Panc1 (cell line): ENCODE measurements around the gene MAST3. TPM values are rescaled to one million over a fixed set of nuclear protein-coding genes. Genes with fewer than 3 reads are reported as not detected.

Source experiments
- ATAC-seq: fragments of 200-7000 bp; cut with Tn5 transposase; 2 replicates; pipeline ENCODE4 v1.9.1; 2020; ENCODE audit warnings: mild to moderate bottlenecking, moderate library complexity
- BruUV-seq: library from RNA; stranded (reverse); fragments of 400-500 nt; replicated peaks from 2 replicates; lab custom pipeline; 2021; lab: Mats Ljungman, UMichigan
- CTCF ChIA-PET: fragments of 300-600 bp; sonication (Branson Sonifier 250); formaldehyde crosslinking; loops from one replicate; lab custom pipeline; 2022; ENCODE audit warnings: antibody characterized with exemption; lab: Charles Lee
- POLR2A ChIA-PET: fragments of 300-600 bp; sonication (Branson Sonifier 250); formaldehyde crosslinking; loops from one replicate; lab custom pipeline; 2022; ENCODE audit warnings: antibody characterized with exemption; lab: Charles Lee
- DNase-seq: peaks from one replicate; pipeline ENCODE4 v3.0.0-alpha.2; 2010; ENCODE audit warnings: low read depth, low spot score
- H3K27ac ChIP-seq: 2 replicates; pipeline ENCODE4 v1.5.1; 2011; ENCODE audit warnings: mild to moderate bottlenecking, low read length, inconsistent platforms
- H3K27me3 ChIP-seq: fragments of 200-500 bp; sonication (Bioruptor generic); 2 replicates; pipeline ENCODE4 v1.6.0; 2014; ENCODE audit warnings: low read length, inconsistent platforms; ENCODE audit not compliant: control insufficient read depth, insufficient read depth
- H3K36me3 ChIP-seq: fragments of 200-500 bp; sonication (Bioruptor generic); 2 replicates; pipeline ENCODE4 v1.5.1; 2014; ENCODE audit warnings: inconsistent platforms, mild to moderate bottlenecking, low read length, moderate library complexity; ENCODE audit not compliant: control insufficient read depth, insufficient read depth
- H3K4me1 ChIP-seq: 2 replicates; pipeline ENCODE4 v1.5.1; 2011; ENCODE audit warnings: inconsistent platforms, mild to moderate bottlenecking, low read length, moderate library complexity; ENCODE audit not compliant: control insufficient read depth, insufficient read depth
- H3K4me3 ChIP-seq, 2 experiments: 2 replicates each; pipeline ENCODE4 v1.5.1; 2011 to 2012; ENCODE audit warnings: low read depth in 2 of 2, low read length in 2 of 2, mild to moderate bottlenecking in 2 of 2, inconsistent platforms in 1 of 2, moderate library complexity in 1 of 2
- H3K9me3 ChIP-seq: fragments of 200-500 bp; sonication (Bioruptor generic); 2 replicates; pipeline ENCODE4 v1.5.1; 2014; ENCODE audit warnings: low read depth, mild to moderate bottlenecking, inconsistent platforms, low read length, moderate library complexity; ENCODE audit not compliant: control insufficient read depth, insufficient read depth
- POLR2AphosphoS5 ChIP-seq: IDR thresholded peaks from 2 replicates; pipeline ENCODE4 v1.6.1; 2012; ENCODE audit warnings: mild to moderate bottlenecking, low read depth, low read length, moderate library complexity
- SIN3A ChIP-seq: IDR thresholded peaks from 2 replicates; pipeline ENCODE4 v1.6.1; 2012; ENCODE audit warnings: low read depth, mild to moderate bottlenecking, low read length, moderate library complexity, borderline replicate concordance; ENCODE audit not compliant: insufficient read depth
- TCF7L2 ChIP-seq: IDR thresholded peaks from 2 replicates; pipeline ENCODE4 v1.6.1; 2011; ENCODE audit warnings: mild to moderate bottlenecking, low read depth, low read length, inconsistent platforms
- in situ Hi-C: cut with HindIII; loops from 2 replicates; pipeline ENCODE4 v1.10.0; 2016; ENCODE audit warnings: low sequenced_read_pairs, low pct_unique_long_range_greater_than_20kb
- intact Hi-C: fragments of 100-400 bp; cut with micrococcal nuclease; formaldehyde crosslinking; loops from one replicate; pipeline ENCODE4 v1.10.0; 2022; ENCODE audit not compliant: unreplicated experiment
- total RNA-seq: library from RNA; stranded (reverse); gene quantifications from one replicate; pipeline ENCODE4 v1.2.1, GENCODE V29; 2021; ENCODE audit not compliant: unreplicated experiment
- TF ChIP-seq, protein P1 (sequence below), 2 experiments: IDR thresholded peaks; 2 replicates each; pipeline ENCODE4 v1.6.1; 2011 to 2012; ENCODE audit warnings: low read depth in 2 of 2, control low read depth in 1 of 2, low read length in 1 of 2, mild to moderate bottlenecking in 1 of 2, moderate library complexity in 1 of 2; ENCODE audit not compliant: insufficient read depth in 1 of 2
- TF ChIP-seq, protein P2 (sequence below): fragments of 450-650 bp; IDR thresholded peaks from 2 replicates; pipeline ENCODE4 v1.5.1; 2017; ENCODE audit warnings: mild to moderate bottlenecking

Gene MAST3
- total RNA-seq, 1 experiment from 2014 or later = 13.1 TPM

DNA sequence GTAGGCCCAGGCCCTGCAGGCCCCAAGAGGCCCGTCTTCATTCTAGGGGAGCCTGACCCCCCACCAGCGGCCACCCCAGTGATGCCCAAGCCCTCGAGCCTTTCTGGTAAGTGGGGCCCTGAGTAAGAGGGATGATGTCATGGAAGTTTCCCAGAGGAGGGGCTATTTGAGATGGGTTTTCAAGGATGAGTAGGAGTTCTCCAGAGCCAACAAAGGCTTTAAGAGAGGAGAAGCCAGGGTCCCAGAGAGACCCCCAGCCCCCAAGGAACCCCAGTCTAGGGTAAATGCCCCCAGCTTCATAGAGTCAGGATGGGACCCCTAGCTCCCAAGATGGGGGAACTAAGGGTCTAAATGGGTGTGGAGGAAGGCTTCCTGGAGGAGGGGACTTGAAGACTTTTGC, 46.3 kb downstream of the MAST3 start:
- no peaks in the 10 kb centered on the region for H3K27me3 ChIP-seq
- in situ Hi-C loops (no loop called here), intact Hi-C loops (no loop called here)
- ATAC-seq (no peak), DNase-seq (no peak)
- no peaks in the 10 kb centered on the region for H3K4me1 ChIP-seq
- H3K4me3 ChIP-seq = no peak overlapping the region
- no peaks in the 10 kb centered on the region for H3K9me3 ChIP-seq
- BruUV-seq = no TSS peak
- H3K27ac ChIP-seq = no peak overlapping the region
- TF ChIP-seq TCF7L2 = no peak
- no peak for TF ChIP-seq SIN3A
- no peak for TF ChIP-seq POLR2AphosphoS5
- TF ChIP-seq, protein P1, sequence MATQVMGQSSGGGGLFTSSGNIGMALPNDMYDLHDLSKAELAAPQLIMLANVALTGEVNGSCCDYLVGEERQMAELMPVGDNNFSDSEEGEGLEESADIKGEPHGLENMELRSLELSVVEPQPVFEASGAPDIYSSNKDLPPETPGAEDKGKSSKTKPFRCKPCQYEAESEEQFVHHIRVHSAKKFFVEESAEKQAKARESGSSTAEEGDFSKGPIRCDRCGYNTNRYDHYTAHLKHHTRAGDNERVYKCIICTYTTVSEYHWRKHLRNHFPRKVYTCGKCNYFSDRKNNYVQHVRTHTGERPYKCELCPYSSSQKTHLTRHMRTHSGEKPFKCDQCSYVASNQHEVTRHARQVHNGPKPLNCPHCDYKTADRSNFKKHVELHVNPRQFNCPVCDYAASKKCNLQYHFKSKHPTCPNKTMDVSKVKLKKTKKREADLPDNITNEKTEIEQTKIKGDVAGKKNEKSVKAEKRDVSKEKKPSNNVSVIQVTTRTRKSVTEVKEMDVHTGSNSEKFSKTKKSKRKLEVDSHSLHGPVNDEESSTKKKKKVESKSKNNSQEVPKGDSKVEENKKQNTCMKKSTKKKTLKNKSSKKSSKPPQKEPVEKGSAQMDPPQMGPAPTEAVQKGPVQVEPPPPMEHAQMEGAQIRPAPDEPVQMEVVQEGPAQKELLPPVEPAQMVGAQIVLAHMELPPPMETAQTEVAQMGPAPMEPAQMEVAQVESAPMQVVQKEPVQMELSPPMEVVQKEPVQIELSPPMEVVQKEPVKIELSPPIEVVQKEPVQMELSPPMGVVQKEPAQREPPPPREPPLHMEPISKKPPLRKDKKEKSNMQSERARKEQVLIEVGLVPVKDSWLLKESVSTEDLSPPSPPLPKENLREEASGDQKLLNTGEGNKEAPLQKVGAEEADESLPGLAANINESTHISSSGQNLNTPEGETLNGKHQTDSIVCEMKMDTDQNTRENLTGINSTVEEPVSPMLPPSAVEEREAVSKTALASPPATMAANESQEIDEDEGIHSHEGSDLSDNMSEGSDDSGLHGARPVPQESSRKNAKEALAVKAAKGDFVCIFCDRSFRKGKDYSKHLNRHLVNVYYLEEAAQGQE (IDR thresholded peaks at IDR 0.05; ENCODE audit: insufficient read depth in 1 of 2, low read depth in 2 of 2, low read length in 1 of 2) = no peak
- TF ChIP-seq, protein P2, sequence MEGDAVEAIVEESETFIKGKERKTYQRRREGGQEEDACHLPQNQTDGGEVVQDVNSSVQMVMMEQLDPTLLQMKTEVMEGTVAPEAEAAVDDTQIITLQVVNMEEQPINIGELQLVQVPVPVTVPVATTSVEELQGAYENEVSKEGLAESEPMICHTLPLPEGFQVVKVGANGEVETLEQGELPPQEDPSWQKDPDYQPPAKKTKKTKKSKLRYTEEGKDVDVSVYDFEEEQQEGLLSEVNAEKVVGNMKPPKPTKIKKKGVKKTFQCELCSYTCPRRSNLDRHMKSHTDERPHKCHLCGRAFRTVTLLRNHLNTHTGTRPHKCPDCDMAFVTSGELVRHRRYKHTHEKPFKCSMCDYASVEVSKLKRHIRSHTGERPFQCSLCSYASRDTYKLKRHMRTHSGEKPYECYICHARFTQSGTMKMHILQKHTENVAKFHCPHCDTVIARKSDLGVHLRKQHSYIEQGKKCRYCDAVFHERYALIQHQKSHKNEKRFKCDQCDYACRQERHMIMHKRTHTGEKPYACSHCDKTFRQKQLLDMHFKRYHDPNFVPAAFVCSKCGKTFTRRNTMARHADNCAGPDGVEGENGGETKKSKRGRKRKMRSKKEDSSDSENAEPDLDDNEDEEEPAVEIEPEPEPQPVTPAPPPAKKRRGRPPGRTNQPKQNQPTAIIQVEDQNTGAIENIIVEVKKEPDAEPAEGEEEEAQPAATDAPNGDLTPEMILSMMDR = no peak
- CTCF ChIA-PET = no interaction called here
- H3K36me3 ChIP-seq = no peaks in the 10 kb centered on the region
- POLR2A ChIA-PET = no interaction called here

DNA sequence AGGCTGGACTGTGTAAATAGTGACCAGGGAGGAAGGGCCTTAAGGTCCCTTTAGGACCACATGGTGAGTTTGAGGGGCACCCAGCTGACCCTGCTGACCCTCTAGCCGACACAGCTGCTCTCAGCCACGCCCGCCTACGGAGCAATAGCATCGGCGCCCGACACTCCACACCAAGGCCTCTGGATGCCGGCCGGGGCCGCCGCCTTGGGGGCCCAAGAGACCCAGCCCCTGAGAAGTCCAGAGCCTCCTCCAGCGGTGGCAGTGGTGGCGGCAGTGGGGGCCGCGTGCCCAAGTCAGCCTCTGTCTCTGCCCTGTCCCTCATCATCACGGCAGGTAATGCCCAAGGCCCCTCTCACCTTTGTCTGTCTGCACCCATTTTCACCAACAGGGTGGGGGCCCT, 46.8 kb downstream of the MAST3 start:
- TF ChIP-seq, protein P2 = no peak
- no peak for TF ChIP-seq POLR2AphosphoS5
- TF ChIP-seq SIN3A = no peak
- no peak for TF ChIP-seq TCF7L2
- TF ChIP-seq, protein P1 (IDR thresholded peaks at IDR 0.05; ENCODE audit: insufficient read depth in 1 of 2, low read depth in 2 of 2, low read length in 1 of 2) = no peak
- POLR2A ChIA-PET = no interaction called here
- ATAC-seq (no peak), DNase-seq (no peak)
- Histone ChIP-seq H3K27ac (no peak overlapping the region), H3K27me3 (no peaks in the 10 kb centered on the region), H3K4me3 (no peak overlapping the region), H3K9me3 (no peaks in the 10 kb centered on the region), H3K4me1 (no peaks in the 10 kb centered on the region), H3K36me3 (no peaks in the 10 kb centered on the region)
- CTCF ChIA-PET = no interaction called here
- intact Hi-C loops = no loop called here
- no TSS peak for BruUV-seq
- in situ Hi-C loops = no loop called here
